Measurements from ENCODE around the gene CD1D.
"Not testable (repeated sequence)": the region's sequence is repeated elsewhere in the genome, so short reads cannot be mapped to it uniquely, and the experiment has no call there.

Gene CD1D

GRCh38 chr1:158189624-158190023 lies 8.9 kb downstream of the CD1D start:
- Histone ChIP-seq H3K36me3 (ENCODE audit: control insufficient read depth, insufficient read depth, low read length) (no peaks in the 10 kb centered on the region), H3K4me1 (ENCODE audit: control insufficient read depth, insufficient read depth, low read length, poor library complexity, severe bottlenecking) (no peaks in the 10 kb centered on the region), H3K27me3 (replicated peaks; ENCODE audit: control insufficient read depth, insufficient read depth, low read length, poor library complexity, severe bottlenecking) (no peaks in the 10 kb centered on the region), H3K9me3 (ENCODE audit: control insufficient read depth, low read length) (no peaks in the 10 kb centered on the region), H3K4me3 (ENCODE audit: insufficient read depth, low read depth, low read length, poor library complexity, severe bottlenecking) (no peak overlapping the region), H3K27ac (ENCODE audit: insufficient read depth, low read length, poor library complexity, severe bottlenecking) (no peak overlapping the region)
- DNase-seq: no peak

GRCh38 chr1:158191299-158191698 lies 10.6 kb downstream of the CD1D start:
- H3K36me3 ChIP-seq (ENCODE audit: control insufficient read depth, insufficient read depth, low read length): no peaks in the 10 kb centered on the region
- no peaks in the 10 kb centered on the region for H3K4me1 ChIP-seq (ENCODE audit: control insufficient read depth, insufficient read depth, low read length, poor library complexity, severe bottlenecking)
- no peak overlapping the region for H3K4me3 ChIP-seq (ENCODE audit: insufficient read depth, low read depth, low read length, poor library complexity, severe bottlenecking)
- H3K9me3 ChIP-seq (ENCODE audit: control insufficient read depth, low read length): no peaks in the 10 kb centered on the region
- no peak for DNase-seq
- no peak overlapping the region for H3K27ac ChIP-seq (ENCODE audit: insufficient read depth, low read length, poor library complexity, severe bottlenecking)
- H3K27me3 ChIP-seq (replicated peaks; ENCODE audit: control insufficient read depth, insufficient read depth, low read length, poor library complexity, severe bottlenecking): no peaks in the 10 kb centered on the region

GRCh38 chr1:158196461-158196860 lies 15.8 kb downstream of the CD1D start:
- no peak for DNase-seq
- Histone ChIP-seq H3K4me3 (ENCODE audit: insufficient read depth, low read depth, low read length, poor library complexity, severe bottlenecking) (no peak overlapping the region), H3K27ac (ENCODE audit: insufficient read depth, low read length, poor library complexity, severe bottlenecking) (no peak overlapping the region), H3K9me3 (ENCODE audit: control insufficient read depth, low read length) (no peaks in the 10 kb centered on the region), H3K36me3 (ENCODE audit: control insufficient read depth, insufficient read depth, low read length) (no peaks in the 10 kb centered on the region), H3K4me1 (ENCODE audit: control insufficient read depth, insufficient read depth, low read length, poor library complexity, severe bottlenecking) (no peaks in the 10 kb centered on the region), H3K27me3 (replicated peaks; ENCODE audit: control insufficient read depth, insufficient read depth, low read length, poor library complexity, severe bottlenecking) (no peaks in the 10 kb centered on the region)

GRCh38 chr1:158199849-158200248 lies 19.2 kb downstream of the CD1D start:
- Histone ChIP-seq H3K9me3 (ENCODE audit: control insufficient read depth, low read length) (no peaks in the 10 kb centered on the region), H3K36me3 (ENCODE audit: control insufficient read depth, insufficient read depth, low read length) (no peaks in the 10 kb centered on the region), H3K27ac (ENCODE audit: insufficient read depth, low read length, poor library complexity, severe bottlenecking) (no peak overlapping the region), H3K4me3 (ENCODE audit: insufficient read depth, low read depth, low read length, poor library complexity, severe bottlenecking) (no peak overlapping the region), H3K4me1 (ENCODE audit: control insufficient read depth, insufficient read depth, low read length, poor library complexity, severe bottlenecking) (no peaks in the 10 kb centered on the region), H3K27me3 (replicated peaks; ENCODE audit: control insufficient read depth, insufficient read depth, low read length, poor library complexity, severe bottlenecking) (no peaks in the 10 kb centered on the region)
- DNase-seq: no peak

GRCh38 chr1:158200527-158200926 lies 19.8 kb downstream of the CD1D start:
- no peaks in the 10 kb centered on the region for H3K9me3 ChIP-seq (ENCODE audit: control insufficient read depth, low read length)
- no peak overlapping the region for H3K27ac ChIP-seq (ENCODE audit: insufficient read depth, low read length, poor library complexity, severe bottlenecking)
- no peak overlapping the region for H3K4me3 ChIP-seq (ENCODE audit: insufficient read depth, low read depth, low read length, poor library complexity, severe bottlenecking)
- no peaks in the 10 kb centered on the region for H3K27me3 ChIP-seq (replicated peaks; ENCODE audit: control insufficient read depth, insufficient read depth, low read length, poor library complexity, severe bottlenecking)
- DNase-seq: no peak
- no peaks in the 10 kb centered on the region for H3K4me1 ChIP-seq (ENCODE audit: control insufficient read depth, insufficient read depth, low read length, poor library complexity, severe bottlenecking)
- no peaks in the 10 kb centered on the region for H3K36me3 ChIP-seq (ENCODE audit: control insufficient read depth, insufficient read depth, low read length)

GRCh38 chr1:158203693-158204457 lies 23.2 kb downstream of the CD1D start:
- H3K27ac ChIP-seq (ENCODE audit: insufficient read depth, low read length, poor library complexity, severe bottlenecking): no peak overlapping the region
- peak in 1 of 3 donors; percentile 5 for DNase-seq
- no peak overlapping the region for H3K4me3 ChIP-seq (ENCODE audit: insufficient read depth, low read depth, low read length, poor library complexity, severe bottlenecking)
- H3K4me1 ChIP-seq (ENCODE audit: control insufficient read depth, insufficient read depth, low read length, poor library complexity, severe bottlenecking): no peaks in the 10 kb centered on the region
- no peaks in the 10 kb centered on the region for H3K27me3 ChIP-seq (replicated peaks; ENCODE audit: control insufficient read depth, insufficient read depth, low read length, poor library complexity, severe bottlenecking)
- no peaks in the 10 kb centered on the region for H3K9me3 ChIP-seq (ENCODE audit: control insufficient read depth, low read length)
- H3K36me3 ChIP-seq (ENCODE audit: control insufficient read depth, insufficient read depth, low read length): no peaks in the 10 kb centered on the region

- no peak for DNase-seq
- no peaks in the 10 kb centered on the region for H3K36me3 ChIP-seq (ENCODE audit: control insufficient read depth, insufficient read depth, low read length)
- no peaks in the 10 kb centered on the region for H3K27me3 ChIP-seq (replicated peaks; ENCODE audit: control insufficient read depth, insufficient read depth, low read length, poor library complexity, severe bottlenecking)
- no peaks in the 10 kb centered on the region for H3K9me3 ChIP-seq (ENCODE audit: control insufficient read depth, low read length)
- H3K27ac ChIP-seq (ENCODE audit: insufficient read depth, low read length, poor library complexity, severe bottlenecking): no peak overlapping the region
- H3K4me3 ChIP-seq (ENCODE audit: insufficient read depth, low read depth, low read length, poor library complexity, severe bottlenecking): no peak overlapping the region
- H3K4me1 ChIP-seq (ENCODE audit: control insufficient read depth, insufficient read depth, low read length, poor library complexity, severe bottlenecking): no peaks in the 10 kb centered on the region
These were observed 23.7 kb downstream of the CD1D start for GRCh38 chr1:158204458-158204827.

- no peak for DNase-seq
- H3K4me1 ChIP-seq (ENCODE audit: control insufficient read depth, insufficient read depth, low read length, poor library complexity, severe bottlenecking): no peaks in the 10 kb centered on the region
- H3K4me3 ChIP-seq (ENCODE audit: insufficient read depth, low read depth, low read length, poor library complexity, severe bottlenecking): no peak overlapping the region
- no peak overlapping the region for H3K27ac ChIP-seq (ENCODE audit: insufficient read depth, low read length, poor library complexity, severe bottlenecking)
- no peaks in the 10 kb centered on the region for H3K27me3 ChIP-seq (replicated peaks; ENCODE audit: control insufficient read depth, insufficient read depth, low read length, poor library complexity, severe bottlenecking)
- no peaks in the 10 kb centered on the region for H3K36me3 ChIP-seq (ENCODE audit: control insufficient read depth, insufficient read depth, low read length)
- no peaks in the 10 kb centered on the region for H3K9me3 ChIP-seq (ENCODE audit: control insufficient read depth, low read length)
These were observed 28.0 kb downstream of the CD1D start for GRCh38 chr1:158208586-158209116.

GRCh38 chr1:158212320-158212719 lies 31.6 kb downstream of the CD1D start:
- no peak overlapping the region for H3K4me3 ChIP-seq (ENCODE audit: insufficient read depth, low read depth, low read length, poor library complexity, severe bottlenecking)
- H3K4me1 ChIP-seq (ENCODE audit: control insufficient read depth, insufficient read depth, low read length, poor library complexity, severe bottlenecking): no peaks in the 10 kb centered on the region
- no peaks in the 10 kb centered on the region for H3K27me3 ChIP-seq (replicated peaks; ENCODE audit: control insufficient read depth, insufficient read depth, low read length, poor library complexity, severe bottlenecking)
- no peaks in the 10 kb centered on the region for H3K9me3 ChIP-seq (ENCODE audit: control insufficient read depth, low read length)
- no peak overlapping the region for H3K27ac ChIP-seq (ENCODE audit: insufficient read depth, low read length, poor library complexity, severe bottlenecking)
- no peak for DNase-seq
- no peaks in the 10 kb centered on the region for H3K36me3 ChIP-seq (ENCODE audit: control insufficient read depth, insufficient read depth, low read length)

- not testable (repeated sequence) for H3K4me1 ChIP-seq (ENCODE audit: control insufficient read depth, insufficient read depth, low read length, poor library complexity, severe bottlenecking); H3K4me3 ChIP-seq (ENCODE audit: insufficient read depth, low read depth, low read length, poor library complexity, severe bottlenecking); H3K27me3 ChIP-seq (replicated peaks; ENCODE audit: control insufficient read depth, insufficient read depth, low read length, poor library complexity, severe bottlenecking); H3K27ac ChIP-seq (ENCODE audit: insufficient read depth, low read length, poor library complexity, severe bottlenecking); H3K36me3 ChIP-seq (ENCODE audit: control insufficient read depth, insufficient read depth, low read length); H3K9me3 ChIP-seq (ENCODE audit: control insufficient read depth, low read length); DNase-seq
These were observed 42.8 kb downstream of the CD1D start for GRCh38 chr1:158223445-158223844.
